Cerebellar cortex (tissue), 1 donor: Measurements from ENCODE around the gene HOXB5.

Source experiments
- DNase-seq: peaks from one replicate; pipeline ENCODE4 v3.0.0-alpha.2; 2015; ENCODE audit warnings: low spot score

The HOXB5 gene

GRCh38 chr17:48593126-48593829 is at the start of gene HOXB5:
HOXB5 (minus strand) TSS chr17:48593779; CDS start chr17:48593682, 97 bp downstream.
- no peak for DNase-seq

GRCh38 chr17:48642843-48643696 is 49.5 kb upstream of the HOXB5 start:
- DNase-seq: no peak

GRCh38 chr17:48642059-48642842 is 48.7 kb upstream of the HOXB5 start:
- no peak for DNase-seq

GRCh38 chr17:48641541-48642058 is 48.0 kb upstream of the HOXB5 start:
- no peak for DNase-seq

- DNase-seq: no peak
These were observed 47.2 kb upstream of the HOXB5 start for GRCh38 chr17:48640858-48641180.

GRCh38 chr17:48639982-48640857 is 46.6 kb upstream of the HOXB5 start:
- no peak for DNase-seq

- no peak for DNase-seq
These were observed 45.6 kb upstream of the HOXB5 start for GRCh38 chr17:48639136-48639535.

GRCh38 chr17:48637323-48638260 is 44.0 kb upstream of the HOXB5 start:
- DNase-seq: no peak

GRCh38 chr17:48636177-48637018 is 42.8 kb upstream of the HOXB5 start:
- peak; percentile 77 for DNase-seq

- no peak for DNase-seq
These were observed 41.1 kb upstream of the HOXB5 start for GRCh38 chr17:48634493-48635208.

GRCh38 chr17:48633266-48633677 is 39.7 kb upstream of the HOXB5 start:
- DNase-seq: no peak

GRCh38 chr17:48632579-48633265 is 39.1 kb upstream of the HOXB5 start:
- no peak for DNase-seq

GRCh38 chr17:48631693-48632578 is 38.4 kb upstream of the HOXB5 start:
- no peak for DNase-seq

GRCh38 chr17:48630925-48631692 is 37.5 kb upstream of the HOXB5 start:
- no peak for DNase-seq

- DNase-seq: no peak
These were observed 36.7 kb upstream of the HOXB5 start for GRCh38 chr17:48630009-48630924.
